GM18505 (cell line): ENCODE measurements around the gene MAOA.

ENCODE experiments used
- ATAC-seq: cut with Tn5 transposase; IDR thresholded peaks from one replicate; pipeline ENCODE4 v1.9.1; 2021; ENCODE audit not compliant: unreplicated experiment
- POLR2A ChIP-seq: IDR thresholded peaks from 4 replicates; pipeline ENCODE4 v1.6.1; 2011; ENCODE audit warnings: borderline replicate concordance; ENCODE audit not compliant: insufficient read depth, insufficient read length; ENCODE audit errors: extremely low read depth

The MAOA gene

GRCh38 chrX:43676971-43677572 is 21.0 kb downstream of the MAOA start:
- no peak for TF ChIP-seq POLR2A
- ATAC-seq = no peak

DNA sequence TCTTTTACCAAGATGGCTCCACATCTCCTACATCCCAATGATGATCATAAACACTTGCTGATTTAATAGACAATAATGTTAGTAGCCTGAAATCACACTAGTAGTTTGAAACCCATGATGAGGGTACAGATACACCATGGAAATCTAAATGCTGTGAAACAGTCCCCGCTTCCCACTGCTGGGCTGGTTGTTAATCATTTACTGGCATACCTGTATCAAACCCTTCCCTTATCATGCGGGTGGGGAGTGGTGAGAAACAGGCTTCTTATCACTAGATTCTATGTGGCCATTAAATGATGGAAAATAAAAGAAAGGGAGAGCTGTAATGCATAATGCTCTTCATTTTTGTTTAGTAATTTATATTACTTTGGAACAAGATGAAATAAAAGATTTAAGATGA is 21.9 kb downstream of the MAOA start:
- TF ChIP-seq POLR2A = no peak
- no peak for ATAC-seq

- ATAC-seq = no peak
- TF ChIP-seq POLR2A = no peak
Observed at GRCh38 chrX:43679058-43679457, 23.0 kb downstream of the MAOA start.

DNA sequence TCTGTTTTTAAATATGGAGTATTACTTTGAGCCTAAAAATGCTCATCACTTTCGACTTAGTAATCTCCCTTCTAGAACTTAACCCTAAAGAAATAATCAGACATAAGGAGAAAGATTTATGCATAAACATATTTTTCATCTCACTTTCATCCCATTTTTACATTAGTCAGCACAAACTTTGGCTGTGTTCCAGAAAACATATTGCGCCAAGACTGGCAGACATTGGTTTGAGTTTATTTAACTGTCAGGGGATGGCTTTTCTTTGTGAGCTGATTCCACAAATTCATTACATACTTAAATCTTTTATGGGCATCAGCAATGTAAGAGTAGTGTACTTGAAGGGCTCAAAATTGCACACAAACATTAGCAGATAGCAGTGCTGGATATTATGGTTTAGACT is 23.7 kb downstream of the MAOA start:
- no peak for ATAC-seq
- TF ChIP-seq POLR2A = no peak

DNA sequence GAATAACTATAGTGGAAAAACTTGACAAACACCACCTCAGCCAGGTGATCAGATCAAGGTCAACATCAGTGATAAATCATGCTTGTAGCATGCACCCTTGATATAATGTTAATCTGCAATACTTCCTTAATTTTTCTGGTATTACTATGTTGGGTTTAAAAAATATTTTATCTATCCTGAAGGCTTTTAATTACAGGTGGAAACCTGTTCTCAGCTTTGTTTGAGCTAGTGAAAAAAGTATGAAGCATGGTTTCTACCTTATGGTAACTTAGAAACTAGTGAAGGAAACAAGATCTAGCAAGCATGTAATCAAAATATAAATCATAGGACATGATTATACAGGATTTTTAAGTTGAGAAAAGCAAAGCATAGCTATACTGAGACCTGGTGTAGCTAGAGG is 26.6 kb downstream of the MAOA start:
- no peak for TF ChIP-seq POLR2A
- ATAC-seq = no peak

- ATAC-seq = no peak
- no peak for TF ChIP-seq POLR2A
Observed at GRCh38 chrX:43685221-43685620, 29.1 kb downstream of the MAOA start.

GRCh38 chrX:43688586-43688985 is 32.5 kb downstream of the MAOA start:
- ATAC-seq = no peak
- TF ChIP-seq POLR2A = no peak

GRCh38 chrX:43693602-43694406 is 37.7 kb downstream of the MAOA start:
- no peak for TF ChIP-seq POLR2A
- ATAC-seq = no peak

GRCh38 chrX:43699475-43699874 is 43.4 kb downstream of the MAOA start:
- ATAC-seq = no peak
- no peak for TF ChIP-seq POLR2A

DNA sequence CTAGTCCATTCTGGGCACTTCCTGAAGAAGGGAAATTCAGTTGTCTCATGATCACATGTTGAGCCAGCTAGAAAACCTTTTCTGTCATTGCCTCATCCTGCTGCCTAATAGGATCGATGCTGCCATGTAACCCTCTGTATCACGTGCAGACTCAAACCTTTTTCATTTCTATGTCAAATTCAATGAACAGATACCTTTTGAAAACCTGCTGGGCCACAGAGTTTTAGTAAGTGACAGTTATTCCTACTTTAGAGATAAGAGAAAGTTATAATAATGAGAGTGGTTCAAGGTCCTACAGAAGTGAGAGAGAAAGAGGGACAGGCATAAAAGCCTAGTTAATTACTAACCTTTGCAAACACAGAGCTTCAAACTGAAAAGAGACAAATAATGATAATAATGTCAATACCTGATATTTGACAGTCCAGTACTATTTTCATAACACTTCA is 46.0 kb downstream of the MAOA start:
- TF ChIP-seq POLR2A = no peak
- ATAC-seq = no peak

DNA sequence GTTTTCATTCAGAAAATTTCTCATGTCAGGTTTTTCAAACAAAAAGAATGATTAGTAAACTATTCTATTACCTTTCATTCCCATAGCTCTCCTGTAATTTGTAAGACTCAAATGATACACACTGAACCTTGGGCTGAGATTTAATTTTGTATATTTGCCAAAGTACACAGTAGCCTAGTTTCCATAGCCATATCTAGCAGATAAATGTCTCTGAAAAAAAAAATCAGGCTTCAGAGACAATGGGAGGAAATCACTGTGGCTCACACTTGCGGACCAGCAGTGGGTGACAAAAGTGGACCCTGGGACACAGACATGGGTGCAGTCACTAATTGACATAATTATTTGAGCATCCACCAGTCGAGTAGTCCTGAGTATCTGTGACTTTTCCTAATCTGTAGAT is 46.6 kb downstream of the MAOA start:
- ATAC-seq = no peak
- no peak for TF ChIP-seq POLR2A

GRCh38 chrX:43703211-43703791 is 47.2 kb downstream of the MAOA start:
- no peak for ATAC-seq
- TF ChIP-seq POLR2A = no peak

- no peak for ATAC-seq
- TF ChIP-seq POLR2A = no peak
Observed at GRCh38 chrX:43706786-43707370, 50.8 kb downstream of the MAOA start.
